Measurements from ENCODE around the gene WIPF2. TPM values are rescaled to one million over a fixed set of nuclear protein-coding genes. Genes with fewer than 3 reads are reported as not detected.

The WIPF2 gene
- total and polyA plus RNA-seq, 8 donors: 6.3 to 21.7 (median 13.8) TPM

DNA sequence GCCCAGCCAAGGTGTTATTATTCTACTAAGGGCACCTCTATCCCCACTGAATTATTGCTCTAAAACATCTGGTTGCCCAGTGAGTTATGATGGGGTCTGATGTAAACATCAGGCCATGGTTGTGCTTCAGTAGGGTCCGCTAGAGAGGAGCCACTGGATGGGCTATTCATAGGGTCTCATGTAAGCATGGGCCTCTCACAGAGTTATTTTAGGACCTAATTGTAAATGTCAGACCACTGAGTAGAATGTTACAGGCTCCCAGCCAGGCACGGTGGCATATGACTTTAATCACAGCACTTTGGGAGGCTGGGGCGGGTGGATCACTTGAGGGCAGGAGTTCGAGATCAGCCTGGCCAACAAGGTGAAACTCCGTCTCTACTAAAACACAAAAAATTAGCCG is 36.5 kb upstream of the WIPF2 start:
- TF ChIP-seq, protein P1, sequence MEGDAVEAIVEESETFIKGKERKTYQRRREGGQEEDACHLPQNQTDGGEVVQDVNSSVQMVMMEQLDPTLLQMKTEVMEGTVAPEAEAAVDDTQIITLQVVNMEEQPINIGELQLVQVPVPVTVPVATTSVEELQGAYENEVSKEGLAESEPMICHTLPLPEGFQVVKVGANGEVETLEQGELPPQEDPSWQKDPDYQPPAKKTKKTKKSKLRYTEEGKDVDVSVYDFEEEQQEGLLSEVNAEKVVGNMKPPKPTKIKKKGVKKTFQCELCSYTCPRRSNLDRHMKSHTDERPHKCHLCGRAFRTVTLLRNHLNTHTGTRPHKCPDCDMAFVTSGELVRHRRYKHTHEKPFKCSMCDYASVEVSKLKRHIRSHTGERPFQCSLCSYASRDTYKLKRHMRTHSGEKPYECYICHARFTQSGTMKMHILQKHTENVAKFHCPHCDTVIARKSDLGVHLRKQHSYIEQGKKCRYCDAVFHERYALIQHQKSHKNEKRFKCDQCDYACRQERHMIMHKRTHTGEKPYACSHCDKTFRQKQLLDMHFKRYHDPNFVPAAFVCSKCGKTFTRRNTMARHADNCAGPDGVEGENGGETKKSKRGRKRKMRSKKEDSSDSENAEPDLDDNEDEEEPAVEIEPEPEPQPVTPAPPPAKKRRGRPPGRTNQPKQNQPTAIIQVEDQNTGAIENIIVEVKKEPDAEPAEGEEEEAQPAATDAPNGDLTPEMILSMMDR (IDR thresholded peaks at IDR 0.05): no peak
- Histone ChIP-seq H3K9me3 (no peaks in the 10 kb centered on the region), H3K27ac (no peak overlapping the region), H3K36me3 (no peaks in the 10 kb centered on the region), H3K4me1 (peaks cover 0 to 8% (median 0%) of the 10 kb centered on the region in 3 donors), H3K4me3 (no peak overlapping the region), H3K27me3 (no peaks in the 10 kb centered on the region)
- FAIRE-seq (no peak), DNase-seq (no peak), ATAC-seq (no peak)
- 88 to 94% methylated on average over 6 of the region's 6 CpGs for WGBS, 2 donors
- intact Hi-C loops (cut with DNase I): no loop called here

DNA sequence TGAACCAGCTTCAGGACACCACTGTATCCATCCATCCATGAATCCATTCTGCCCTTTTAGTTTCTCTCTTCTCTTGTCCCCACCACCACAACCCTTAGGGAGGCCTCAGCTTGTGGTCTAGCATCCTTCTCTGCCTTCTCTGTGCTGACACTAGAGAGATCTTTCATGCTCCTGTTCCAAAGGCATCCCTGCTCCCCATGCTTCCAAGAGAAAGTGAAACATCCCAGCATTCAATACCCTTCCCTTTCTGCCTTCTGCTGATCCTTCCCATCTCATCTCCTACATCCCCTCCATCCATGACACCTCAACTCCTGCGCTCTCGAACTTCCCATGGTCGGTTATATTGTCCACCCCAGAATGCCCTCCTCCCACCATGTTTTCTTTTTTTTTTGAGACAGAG is 31.9 kb upstream of the WIPF2 start:
- DNase-seq: no peak
- no peak for FAIRE-seq
- H3K27ac ChIP-seq: no peak overlapping the region
- H3K27me3 ChIP-seq: no peaks in the 10 kb centered on the region
- ATAC-seq: no peak
- WGBS, 2 donors: 86 to 93% methylated on average over 3 of the region's 3 CpGs
- TF ChIP-seq, protein P1 (IDR thresholded peaks at IDR 0.05): no peak
- H3K9me3 ChIP-seq: no peaks in the 10 kb centered on the region
- intact Hi-C loops (cut with DNase I): no loop called here
- H3K4me3 ChIP-seq: no peak overlapping the region
- H3K4me1 ChIP-seq: no peaks in the 10 kb centered on the region
- H3K36me3 ChIP-seq: no peaks in the 10 kb centered on the region

DNA sequence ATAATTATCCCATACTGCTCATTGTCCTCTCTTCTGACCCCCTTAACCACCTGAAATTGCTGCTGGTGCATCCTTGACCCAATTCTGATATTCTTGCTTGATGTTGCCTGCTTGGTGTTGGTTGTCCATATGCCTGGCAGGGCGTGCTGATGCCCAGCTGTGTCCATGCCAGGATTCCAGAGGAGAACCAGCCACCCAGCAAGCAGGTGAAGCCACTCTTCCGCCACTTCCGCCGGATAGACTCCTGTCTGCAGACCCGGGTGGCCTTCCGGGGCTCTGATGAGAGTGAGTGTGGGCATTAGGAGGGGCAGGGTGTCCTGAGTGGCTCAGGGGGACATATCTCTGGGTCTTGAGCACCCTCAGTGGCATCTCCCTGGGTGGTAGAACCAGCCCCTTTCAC is 30.4 kb upstream of the WIPF2 start:
- Histone ChIP-seq H3K27ac (no peak overlapping the region), H3K36me3 (no peaks in the 10 kb centered on the region), H3K4me3 (no peak overlapping the region), H3K9me3 (no peaks in the 10 kb centered on the region), H3K4me1 (no peaks in the 10 kb centered on the region), H3K27me3 (no peaks in the 10 kb centered on the region)
- TF ChIP-seq, protein P1 (IDR thresholded peaks at IDR 0.05): no peak
- DNase-seq: no peak
- 88 to 94% methylated on average over 6 of the region's 6 CpGs for WGBS, 2 donors
- FAIRE-seq: no peak
- intact Hi-C loops (cut with DNase I): no loop called here
- no peak for ATAC-seq

DNA sequence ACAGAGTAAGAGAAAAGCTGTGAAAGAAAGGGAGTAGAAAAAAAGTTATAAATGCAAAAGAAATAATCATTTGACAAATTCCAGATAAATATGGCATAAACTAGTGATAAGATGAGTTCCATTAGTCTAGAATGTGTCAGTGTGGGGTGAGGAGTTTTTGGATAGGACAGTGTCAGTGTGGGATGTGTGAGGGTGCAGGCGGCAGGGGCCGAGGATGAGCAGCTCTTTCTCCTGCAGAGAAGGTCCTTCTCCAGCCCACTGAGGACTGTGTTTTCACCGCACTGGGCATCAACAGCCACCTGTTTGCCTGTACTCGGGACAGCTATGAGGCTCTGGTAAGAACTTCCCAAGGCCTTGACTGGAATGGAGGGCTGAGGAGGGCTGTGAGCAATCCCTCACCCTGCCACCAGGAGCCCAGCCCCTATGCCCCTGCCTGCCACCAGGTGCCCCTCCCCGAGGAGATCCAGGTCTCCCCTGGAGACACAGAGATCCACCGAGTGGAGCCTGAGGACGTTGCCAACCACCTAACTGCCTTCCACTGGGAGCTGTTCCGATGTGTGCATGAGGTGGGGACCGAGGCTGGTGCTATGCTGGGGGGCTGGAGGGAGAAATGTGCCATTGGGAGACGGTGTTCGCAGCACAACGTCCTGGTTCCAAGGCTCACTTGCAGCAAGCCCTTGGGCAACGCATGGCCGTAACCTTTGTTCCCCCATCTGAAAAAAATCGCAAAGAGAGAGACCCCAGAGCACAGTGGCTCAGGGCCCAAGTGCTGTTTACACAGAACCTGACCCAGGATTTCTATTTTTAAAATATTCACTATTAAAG is 28.7 kb upstream of the WIPF2 start:
- no peaks in the 10 kb centered on the region for H3K4me1 ChIP-seq
- H3K4me3 ChIP-seq: no peak overlapping the region
- intact Hi-C loops (cut with DNase I): no loop called here
- H3K9me3 ChIP-seq: no peaks in the 10 kb centered on the region
- no peak overlapping the region for H3K27ac ChIP-seq
- ATAC-seq (peak in 2 of 4 donors; percentile 15 to 23), DNase-seq (no peak), FAIRE-seq (no peak)
- TF ChIP-seq, protein P1 (IDR thresholded peaks at IDR 0.05): no peak
- H3K36me3 ChIP-seq: no peaks in the 10 kb centered on the region
- 76 to 84% methylated on average over 15 of the region's 15 CpGs for WGBS, 2 donors
- no peaks in the 10 kb centered on the region for H3K27me3 ChIP-seq
